HG02642 (cell line): ENCODE data around the gene HMCN1.

Source experiments
- ATAC-seq: cut with Tn5 transposase; IDR thresholded peaks from one replicate; pipeline ENCODE4 v1.9.1; 2021; ENCODE audit warnings: mild to moderate bottlenecking; ENCODE audit not compliant: unreplicated experiment, poor library complexity

Gene HMCN1

DNA sequence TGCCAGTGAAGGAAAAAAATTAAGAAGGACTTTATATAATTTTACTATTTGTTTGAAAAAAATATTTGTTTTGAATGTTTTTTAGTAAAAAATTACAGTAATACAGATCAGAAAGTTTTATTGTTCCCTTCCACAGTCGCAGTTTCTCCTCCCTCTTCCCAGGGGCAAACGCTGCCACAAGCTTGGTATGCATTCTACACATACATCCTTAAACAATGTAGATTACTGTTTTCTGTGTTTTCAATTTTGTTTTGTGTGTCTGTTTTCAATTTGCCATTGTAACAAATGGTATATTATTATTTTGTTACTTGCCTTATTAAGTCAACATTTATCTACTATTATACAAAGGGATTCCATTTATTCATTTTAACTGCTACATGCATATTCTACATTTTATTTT lies 257.1 kb downstream of the HMCN1 start:
- no peak for ATAC-seq

- no peak for ATAC-seq
Measured at GRCh38 chr1:185996211-185996610, 262.0 kb downstream of the HMCN1 start.

DNA sequence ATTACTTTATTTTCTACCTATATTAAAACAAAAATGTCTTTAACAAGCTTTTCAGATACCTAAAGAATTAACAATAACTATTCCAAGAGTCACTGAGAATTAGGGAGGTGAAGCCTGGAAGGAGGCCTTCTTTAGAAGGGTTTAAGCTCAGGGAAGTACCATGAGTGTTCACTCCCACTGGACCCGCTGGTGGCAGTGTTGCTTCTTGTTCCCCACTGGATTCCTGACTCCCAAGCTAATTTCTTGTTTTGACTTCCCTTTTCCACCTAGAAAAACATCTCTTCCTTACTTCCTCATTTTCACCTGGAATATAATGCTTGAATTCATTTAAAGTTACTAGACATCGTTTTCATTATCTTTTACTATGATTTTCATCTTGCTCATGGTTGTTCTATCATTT lies 264.2 kb downstream of the HMCN1 start:
- ATAC-seq = no peak

- no peak for ATAC-seq
Measured at GRCh38 chr1:186002406-186002805, 268.2 kb downstream of the HMCN1 start.

DNA sequence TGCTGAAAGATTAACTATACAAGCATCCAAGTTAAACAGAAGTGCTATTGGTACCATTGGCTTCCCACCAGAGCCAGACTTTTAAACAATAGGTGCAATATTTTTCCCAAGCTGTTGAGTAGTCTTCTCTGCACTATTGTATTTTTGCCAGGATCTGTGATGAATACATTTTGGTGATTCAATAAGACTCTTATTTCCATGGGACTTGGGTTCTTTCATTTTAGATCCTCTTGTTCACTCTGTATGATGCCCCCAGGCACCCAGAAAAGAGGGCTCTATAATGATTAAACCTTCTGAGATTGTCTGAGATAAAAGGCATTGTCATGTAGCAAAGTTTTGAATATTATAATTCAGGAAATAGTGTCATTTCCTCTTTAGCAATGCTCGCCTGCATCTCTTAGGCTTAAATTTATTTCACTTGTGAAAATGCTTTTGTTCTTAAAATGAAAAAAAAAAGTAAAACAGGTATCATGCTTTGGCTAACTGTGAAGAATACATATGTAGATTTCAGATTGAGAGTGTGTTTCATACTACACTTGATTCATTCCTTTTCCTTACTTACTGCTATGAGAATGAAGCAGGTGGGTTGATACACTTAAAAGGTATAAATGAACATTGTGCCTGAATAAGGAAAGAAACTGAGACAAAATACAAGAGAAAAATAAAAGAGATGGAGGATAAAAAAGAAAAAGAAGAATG lies 275.0 kb downstream of the HMCN1 start:
- no peak for ATAC-seq

DNA sequence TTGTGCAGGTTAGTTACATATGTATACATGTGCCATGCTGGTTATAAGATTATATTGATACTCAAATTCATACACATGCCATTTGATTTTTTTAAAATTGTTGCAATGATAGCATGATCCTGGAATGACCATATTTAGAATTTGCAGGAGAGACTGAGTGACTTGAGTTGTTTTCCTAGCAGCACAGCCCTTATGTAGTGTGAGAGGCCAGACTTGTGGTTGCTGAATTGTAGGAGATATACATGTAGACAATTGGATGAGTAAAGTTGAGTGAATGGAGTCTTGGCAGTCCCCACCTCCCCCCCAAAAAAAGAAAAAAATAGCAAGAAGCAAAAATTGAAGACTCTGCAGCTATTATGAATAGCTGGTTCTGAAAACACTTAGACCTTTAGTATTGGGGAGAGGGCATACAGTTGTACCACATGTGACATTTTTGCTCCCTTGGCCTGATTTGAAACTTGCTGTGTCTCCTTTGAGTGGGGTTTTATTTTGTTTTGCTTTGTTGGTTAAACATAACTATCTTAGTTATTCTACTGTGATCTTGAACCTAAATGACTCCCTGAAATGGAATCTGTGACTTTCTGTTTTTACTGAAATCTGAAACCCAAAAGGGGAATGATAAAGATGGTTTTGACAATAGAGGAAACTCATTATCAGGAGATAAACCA lies 280.3 kb downstream of the HMCN1 start:
- no peak for ATAC-seq

- no peak for ATAC-seq
Measured at GRCh38 chr1:186016856-186017255, 282.7 kb downstream of the HMCN1 start.

- ATAC-seq = no peak
Measured at GRCh38 chr1:186022184-186022583, 288.0 kb downstream of the HMCN1 start.

GRCh38 chr1:186026946-186027345 lies 292.8 kb downstream of the HMCN1 start:
- no peak for ATAC-seq

DNA sequence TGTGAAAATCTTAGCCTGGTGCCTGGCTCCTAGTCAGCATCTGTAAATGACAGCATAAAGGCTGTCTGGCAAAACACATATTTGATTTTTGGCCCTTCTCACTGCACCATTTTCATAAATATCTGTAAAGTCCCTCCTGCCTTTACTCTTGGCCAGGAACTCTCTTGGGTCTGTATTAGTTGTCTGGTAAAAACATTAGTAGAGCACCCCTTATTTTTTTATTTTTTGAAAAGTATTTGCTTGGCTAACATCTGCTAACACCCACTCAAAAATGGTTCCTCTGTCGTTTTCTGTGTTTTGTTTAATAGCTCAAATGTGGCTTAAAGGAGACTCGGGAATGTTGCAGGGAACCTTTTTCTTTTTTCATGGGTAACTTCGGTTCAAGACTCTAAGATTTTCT lies 293.4 kb downstream of the HMCN1 start:
- ATAC-seq = no peak

DNA sequence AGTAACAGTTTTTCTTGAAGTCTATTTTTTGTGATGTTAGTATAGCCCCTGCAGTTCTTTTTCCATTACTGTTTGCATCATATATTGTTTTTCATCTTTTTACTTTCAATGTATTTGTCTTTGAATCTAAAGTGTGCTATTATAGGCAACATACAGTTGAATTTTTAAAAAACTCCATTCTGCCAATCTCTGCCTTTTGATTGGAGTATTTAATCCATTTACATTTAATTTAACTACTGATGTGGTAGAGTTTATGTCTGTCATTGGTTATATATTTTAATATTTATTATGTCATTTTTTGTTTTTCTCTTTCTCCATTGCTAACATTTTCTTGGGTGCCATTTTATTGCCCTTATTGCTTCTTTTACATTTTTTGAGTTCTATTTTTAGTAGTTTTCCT lies 296.3 kb downstream of the HMCN1 start:
- ATAC-seq = no peak

- no peak for ATAC-seq
Measured at GRCh38 chr1:186033847-186034271, 299.7 kb downstream of the HMCN1 start.

DNA sequence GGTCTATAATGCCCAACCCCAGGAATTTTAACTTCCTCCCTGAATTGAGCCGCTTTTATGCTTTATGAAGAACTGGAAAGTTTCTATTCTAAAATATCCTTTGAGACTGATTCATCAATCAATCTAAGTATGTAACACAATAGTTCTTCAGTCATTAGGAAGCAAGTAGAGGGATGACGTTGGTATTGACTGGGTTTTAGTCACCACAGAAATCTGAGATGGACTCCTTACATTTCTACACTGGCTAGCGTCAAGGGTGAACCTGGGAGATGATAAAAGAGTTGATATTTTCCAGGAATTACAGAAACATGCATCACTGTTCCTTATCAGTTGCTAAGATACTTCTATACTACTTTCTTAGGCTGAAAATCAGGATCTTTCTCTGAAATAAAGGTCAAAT lies 308.0 kb downstream of the HMCN1 start:
- ATAC-seq = no peak

- no peak for ATAC-seq
Measured at GRCh38 chr1:186043296-186043695, 309.1 kb downstream of the HMCN1 start.

DNA sequence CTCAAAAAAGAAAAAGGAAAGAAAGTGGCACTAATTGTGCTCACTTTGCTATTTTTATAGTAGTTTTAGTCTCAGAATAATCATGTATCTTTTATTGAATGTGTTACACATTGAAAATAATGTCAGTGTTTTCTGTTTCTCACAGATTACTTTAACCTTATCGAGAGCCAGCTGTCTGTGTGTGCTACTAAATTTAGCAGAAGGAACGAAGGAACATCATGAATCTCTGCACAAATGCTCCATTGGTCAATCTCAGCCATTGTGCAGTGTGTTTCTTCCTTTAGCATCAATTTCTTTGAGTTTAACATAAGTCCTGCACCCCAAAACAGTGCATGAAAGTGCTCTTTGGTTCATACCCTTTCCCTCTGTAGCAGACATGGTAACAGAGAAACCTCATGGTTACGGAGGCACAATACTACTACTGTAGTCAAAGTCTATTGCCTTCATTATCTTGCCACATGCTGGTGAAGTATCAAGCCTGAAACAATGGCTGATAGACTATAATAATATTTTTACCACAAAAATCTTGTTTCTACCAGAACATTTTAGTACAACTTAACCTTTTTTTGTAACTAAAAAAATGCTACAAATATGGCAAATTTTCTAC lies 310.0 kb downstream of the HMCN1 start:
- ATAC-seq = no peak

GRCh38 chr1:186046437-186047211 lies 312.4 kb downstream of the HMCN1 start:
- no peak for ATAC-seq

DNA sequence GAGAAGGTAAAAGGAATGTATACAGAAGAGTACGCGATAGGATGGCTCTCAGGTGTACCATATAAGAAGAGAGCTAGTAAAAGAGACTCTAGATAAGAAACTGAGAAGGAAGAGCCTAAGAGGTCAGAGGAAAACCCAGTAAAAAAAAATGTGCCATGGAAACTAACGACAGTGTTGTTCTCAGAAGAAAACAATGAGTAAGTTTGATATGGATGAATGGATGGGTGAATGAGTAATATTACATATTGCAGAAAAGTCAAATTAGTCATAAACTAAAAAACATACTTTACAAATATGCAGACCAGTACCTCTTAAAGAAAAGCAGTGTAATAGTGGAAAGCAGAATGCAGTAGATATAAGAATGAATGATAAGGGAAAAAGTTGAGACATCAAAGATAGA lies 316.2 kb downstream of the HMCN1 start:
- no peak for ATAC-seq

GRCh38 chr1:186054003-186054402 lies 319.8 kb downstream of the HMCN1 start:
- ATAC-seq = no peak

DNA sequence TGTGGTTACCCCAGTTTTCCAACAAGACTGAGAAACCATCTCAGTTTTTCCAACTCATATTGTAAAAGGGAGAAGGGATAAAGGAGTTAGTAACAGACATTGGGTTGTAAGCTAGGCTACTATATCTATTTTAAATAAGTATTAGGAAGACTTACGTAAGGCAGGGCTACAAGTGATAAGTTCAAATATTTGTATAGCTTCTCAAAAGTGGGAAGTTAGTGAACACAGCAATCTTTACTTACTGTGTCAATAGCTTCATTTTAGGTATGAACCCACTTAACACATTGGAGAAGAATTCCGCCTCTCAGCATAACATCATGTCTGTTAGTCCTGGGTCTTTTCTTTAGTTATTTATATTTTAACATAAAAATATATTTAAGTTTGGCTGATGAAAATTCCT lies 320.7 kb downstream of the HMCN1 start:
- no peak for ATAC-seq

DNA sequence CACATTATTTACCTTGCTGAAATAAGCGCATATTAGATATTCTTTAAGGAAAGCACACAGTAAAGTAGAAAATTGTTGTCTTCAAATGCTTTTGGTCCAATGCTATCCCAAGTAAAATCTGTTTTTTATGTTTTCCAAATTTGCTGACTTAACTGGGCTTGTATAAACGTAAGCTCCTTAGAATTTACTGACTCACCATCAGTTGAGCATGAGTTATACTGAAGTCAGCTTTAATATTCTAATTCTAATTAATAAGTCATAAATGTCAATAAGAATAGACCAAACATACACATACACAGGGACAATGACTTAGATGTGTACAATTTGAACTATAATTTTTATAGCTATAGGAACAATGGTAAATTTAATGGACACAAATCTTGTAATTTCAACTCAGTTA lies 321.7 kb downstream of the HMCN1 start:
- ATAC-seq = no peak

GRCh38 chr1:186057086-186057485 lies 322.9 kb downstream of the HMCN1 start:
- no peak for ATAC-seq
